Left renal pelvis (tissue), 4 donors: ENCODE measurements around the gene WDR59. TPM values are rescaled to one million over a fixed set of nuclear protein-coding genes. Genes with fewer than 3 reads are reported as not detected.
A peak's percentile ranks its signal among the peaks of the same experiment; 100 is the strongest.

Source experiments
- DNase-seq, 4 donors: peaks; one replicate each; pipeline ENCODE4 v3.0.0-alpha.2; 2013; ENCODE audit warnings: low read depth in 4 of 4, low spot score in 3 of 4
- polyA plus RNA-seq, 4 donors: library from polyadenylated mRNA; unstranded; fragments of 120-200 nt; gene quantifications; one replicate each; pipeline ENCODE4 v1.2.1, GENCODE V29; 2013; ENCODE audit not compliant: insufficient read length in 4 of 4

The WDR59 gene
- polyA plus RNA-seq, 4 donors: 63.1 to 121 (median 84.6) TPM

DNA sequence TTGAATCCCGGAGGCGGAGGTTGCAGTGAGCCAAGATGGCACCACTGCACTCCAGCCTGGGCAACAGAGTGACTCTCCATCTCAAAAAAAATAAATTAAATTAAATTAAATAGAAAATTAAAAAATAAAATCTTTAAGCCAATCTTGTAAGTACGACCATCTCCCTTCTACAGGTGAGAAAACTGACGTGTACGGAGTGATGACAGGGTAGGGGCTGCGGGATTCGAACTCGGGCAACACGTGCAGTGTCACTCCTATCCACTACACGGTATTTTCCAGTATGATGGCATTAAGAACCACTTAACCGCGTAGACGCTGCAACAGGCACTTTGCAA lies 762 bp downstream of the WDR59 start:
- no peak for DNase-seq

DNA sequence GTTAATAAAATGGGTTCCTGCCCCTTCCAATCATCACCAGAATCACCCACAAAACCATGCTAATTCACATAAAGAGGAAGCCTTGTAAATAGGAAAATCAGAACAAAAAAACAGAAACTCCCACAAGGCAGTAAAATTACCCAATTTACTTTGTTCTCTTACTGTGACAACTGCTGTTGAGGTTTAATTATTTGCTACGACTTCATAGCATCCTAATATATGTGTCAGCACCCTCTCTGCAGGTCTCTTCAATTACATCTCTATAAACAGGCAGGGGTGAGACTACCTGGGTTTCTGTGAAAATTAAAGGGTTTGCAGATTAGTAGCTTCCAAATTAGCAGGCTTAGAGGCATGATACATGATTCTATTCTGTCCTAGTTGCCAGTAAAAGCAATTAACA lies 2.7 kb downstream of the WDR59 start:
- DNase-seq: no peak

DNA sequence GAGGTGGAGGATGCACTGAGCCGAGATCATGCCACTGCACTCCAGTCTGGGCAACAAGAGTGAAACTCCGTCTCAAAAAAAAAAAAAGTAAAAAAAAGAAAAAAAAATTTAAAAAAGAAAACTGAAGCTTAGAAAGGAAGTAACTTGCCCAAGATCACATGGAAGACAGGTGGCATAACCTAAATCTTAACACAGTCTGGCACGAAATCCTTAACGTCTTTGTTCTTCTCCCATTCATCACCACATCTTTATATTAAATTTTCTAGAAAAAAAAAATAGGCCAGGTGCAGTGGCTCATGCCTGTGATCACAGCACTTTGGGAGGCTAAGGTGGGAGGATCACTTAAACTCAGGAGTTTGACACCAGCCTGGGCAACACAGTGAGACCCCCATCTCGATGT lies 9.3 kb downstream of the WDR59 start:
- no peak for DNase-seq

DNA sequence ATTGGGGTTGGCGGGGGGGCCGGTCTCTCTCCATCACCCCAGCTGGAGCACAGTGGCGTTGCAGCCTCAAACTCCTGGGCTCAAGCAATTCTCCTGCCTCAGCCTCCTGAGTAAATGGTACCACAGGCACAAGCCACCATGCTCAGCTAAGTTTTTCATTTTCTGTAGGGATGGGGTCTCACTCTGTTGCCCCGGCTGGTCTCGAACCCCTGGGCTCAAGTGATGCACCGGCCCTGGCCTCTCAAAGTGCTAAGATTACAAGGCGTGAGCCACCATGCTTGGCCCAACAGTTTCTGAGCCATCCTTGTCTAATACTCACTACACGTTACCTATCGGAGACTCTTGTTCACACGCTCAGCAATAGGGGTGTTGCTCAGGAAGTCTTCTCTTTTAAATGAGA lies 11.6 kb downstream of the WDR59 start:
- no peak for DNase-seq

DNA sequence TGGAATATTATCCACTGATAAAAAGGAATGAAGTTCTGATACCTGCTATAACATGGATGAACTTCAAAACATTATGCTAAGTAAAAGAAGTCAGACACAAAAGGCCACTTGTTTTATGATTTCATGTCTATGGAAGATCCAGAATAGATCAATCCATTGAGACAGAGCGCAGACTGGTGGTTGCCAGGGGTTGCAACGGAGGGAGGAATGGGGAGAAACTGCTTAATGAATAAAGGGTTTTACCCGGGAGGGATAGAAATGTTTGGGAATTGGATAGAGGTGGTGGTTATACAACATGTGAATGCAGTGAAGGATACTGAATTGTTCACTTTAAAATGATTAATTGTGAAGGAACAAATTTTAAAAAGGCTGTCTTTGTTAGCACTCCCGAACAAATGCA lies 30.2 kb downstream of the WDR59 start:
- no peak for DNase-seq

DNA sequence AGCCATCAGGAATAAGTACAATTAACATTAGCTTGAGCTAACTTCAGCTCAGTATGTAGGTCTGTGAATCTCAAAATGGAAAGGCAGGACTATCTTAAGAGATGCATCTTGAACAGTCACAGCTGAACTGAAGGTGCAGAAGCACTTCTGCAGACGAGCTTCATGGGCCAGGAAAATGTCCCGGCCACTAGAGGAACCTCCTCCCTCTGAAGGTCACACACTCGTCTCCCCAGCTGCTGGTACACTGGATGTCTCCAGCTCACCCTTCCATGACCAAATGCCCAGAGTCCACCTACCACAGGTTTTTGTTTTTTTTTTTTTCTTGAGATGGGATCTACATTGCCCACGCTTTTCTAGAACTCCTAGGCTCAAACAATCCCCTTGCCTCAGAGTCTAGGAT lies 33.2 kb downstream of the WDR59 start:
- peak in 3 of 4 donors; percentile 4 to 6 (median 5) for DNase-seq

DNA sequence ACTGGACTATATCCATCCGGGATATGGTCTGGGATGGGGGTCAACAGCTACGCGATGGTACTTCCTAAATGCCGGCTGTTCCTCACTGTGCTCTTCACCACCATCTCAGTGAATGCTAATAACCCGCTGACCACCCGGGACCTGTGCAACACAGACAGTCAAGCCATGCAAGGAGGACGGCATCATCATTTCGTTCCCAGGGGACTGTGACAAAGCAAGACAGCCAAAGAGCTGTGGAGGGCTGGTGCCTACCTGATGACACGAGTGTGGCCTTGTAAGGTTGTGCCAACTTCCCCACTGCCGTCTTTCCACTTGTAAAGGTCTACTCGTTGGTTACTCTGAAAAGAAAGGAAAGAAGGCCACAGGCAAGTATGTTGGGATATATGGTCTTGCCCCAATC lies 33.7 kb downstream of the WDR59 start:
- DNase-seq: no peak

DNA sequence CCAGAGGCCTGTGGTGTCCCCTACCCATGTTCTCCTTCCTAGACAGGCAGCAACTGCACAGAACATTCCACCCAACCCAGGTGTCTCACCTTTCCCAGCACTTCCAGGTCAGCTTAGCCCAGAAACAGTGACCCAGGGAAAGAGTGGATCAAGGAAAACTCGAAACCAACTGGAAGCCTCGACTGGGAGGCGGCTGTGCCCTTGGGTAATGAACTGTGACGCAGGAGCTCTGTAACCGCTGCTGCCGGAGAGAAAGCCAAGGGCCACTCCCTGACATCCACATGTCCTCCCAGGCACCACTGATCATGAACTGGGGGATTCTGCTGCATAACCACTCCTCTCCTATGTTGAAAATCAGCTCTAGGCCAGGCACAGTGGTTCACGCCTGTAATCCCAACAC lies 34.4 kb downstream of the WDR59 start:
- DNase-seq: peak in 3 of 4 donors; percentile 5 to 18 (median 14)

DNA sequence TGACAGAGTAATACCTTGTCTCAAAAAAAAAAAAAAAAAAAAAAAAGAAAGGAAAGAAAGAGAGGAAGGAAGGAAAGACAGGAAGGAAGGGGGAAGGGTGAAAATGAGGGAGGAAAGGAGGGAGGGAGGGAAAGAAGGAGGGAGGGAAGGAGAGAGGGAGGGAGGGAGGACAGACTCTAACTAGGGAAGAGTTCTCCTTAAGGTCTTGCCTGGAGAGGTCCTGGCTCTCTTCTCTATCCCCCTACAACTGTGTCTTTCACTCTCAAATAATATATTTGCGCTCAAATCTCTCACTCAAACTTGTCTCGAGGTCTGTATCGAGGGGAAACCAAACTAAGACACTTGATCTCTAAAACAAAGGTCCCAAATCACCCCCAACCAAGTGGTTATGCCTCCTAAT lies 35.6 kb downstream of the WDR59 start:
- DNase-seq: no peak

DNA sequence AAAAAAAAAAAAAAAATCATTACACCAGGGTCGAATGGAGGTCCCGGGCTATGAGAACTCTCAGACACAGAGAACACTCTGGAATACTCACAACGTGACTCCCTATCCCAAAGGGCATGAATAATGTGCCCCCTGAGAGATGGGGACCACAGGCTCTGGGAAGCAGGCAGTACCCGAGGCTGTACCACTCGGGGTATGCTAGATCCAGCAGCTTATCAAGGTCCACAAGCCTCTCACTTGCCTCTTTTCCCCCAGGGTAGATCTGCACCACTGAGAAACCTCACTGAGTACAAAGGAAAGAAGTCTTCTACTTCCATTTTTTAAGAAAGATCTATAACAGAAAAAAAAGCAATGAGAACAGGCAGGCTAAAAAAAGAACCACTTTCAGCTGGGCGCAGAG lies 40.5 kb downstream of the WDR59 start:
- no peak for DNase-seq

DNA sequence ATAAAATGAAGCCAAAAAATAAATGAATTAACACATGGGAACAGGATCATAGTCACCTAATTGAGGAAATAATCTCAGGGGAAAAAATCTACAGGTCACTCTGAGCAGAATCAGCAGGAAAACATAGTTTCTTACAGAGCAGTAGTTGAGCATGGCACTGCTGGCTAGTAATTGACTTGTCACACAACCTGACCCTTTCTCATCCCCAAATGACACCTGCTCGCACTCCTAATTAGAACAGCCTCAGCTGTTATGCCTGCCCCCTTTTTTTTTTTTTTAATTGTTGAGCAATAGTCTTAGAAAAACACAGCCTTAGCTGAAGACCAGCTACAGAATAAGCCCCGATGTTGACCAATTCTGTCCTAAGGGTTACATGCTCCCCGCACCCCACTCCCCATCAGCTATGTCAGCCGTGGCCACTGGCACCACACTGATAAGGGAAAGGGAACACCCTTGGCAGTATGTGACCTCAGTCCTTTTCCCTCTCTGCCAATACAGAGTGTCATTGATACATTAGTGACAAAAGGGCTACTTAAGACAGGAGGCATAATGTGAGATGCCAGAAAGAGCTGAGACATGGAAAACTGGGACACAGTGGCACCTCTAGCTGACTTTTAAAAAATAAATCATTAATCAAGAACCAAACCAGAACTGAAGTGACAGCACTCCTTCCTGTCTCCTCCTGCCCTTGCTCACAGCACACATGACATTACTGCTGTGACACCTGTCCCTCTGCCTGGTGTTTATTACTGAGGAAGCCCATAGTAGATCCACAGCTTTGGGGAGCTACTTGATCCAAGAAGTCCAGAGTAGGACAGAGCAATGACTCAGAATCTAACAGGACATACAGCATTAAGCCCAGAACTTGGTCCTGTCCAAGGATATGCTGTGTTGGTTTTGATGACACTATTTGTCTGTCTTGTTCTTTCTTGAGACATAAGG lies 41.7 kb downstream of the WDR59 start:
- no peak for DNase-seq

DNA sequence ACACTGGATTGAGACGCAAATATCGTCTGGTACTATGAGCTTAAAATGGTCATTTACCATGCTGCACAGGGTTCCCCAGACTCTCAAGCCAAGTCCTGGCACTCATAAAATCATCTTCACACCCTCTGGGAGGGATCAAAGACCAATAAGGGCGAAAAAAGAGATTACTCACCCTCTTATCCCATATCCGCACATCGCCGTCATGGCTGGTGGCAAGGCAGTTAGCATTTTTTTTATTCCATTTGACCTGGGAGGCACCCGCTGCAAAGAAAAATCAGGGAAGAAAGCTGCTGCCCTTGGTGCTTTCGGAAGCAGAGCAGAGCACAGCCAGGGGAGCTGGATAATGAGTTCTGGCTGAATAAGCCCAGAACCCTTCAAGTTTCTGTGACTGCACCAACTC lies 42.4 kb downstream of the WDR59 start:
- no peak for DNase-seq

DNA sequence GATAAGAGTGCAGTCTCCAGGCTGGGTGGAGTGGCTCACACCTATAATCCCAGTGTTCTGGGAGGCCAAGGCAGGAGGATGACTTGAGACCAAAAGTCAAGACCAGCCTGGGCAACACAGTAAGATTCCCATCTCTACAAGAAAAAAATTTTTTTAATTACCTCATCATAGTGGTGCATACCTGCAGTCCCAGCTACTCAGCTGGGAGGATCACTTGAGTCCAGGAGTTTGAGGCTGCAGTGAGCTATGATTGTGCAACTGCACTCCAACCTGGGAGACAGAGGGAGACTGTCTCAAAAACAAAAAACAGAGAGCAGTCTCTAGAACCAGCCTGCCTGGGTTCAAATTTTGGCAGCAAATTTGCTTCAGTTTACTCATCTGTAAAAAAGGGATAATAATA lies 45.2 kb downstream of the WDR59 start:
- DNase-seq: no peak

DNA sequence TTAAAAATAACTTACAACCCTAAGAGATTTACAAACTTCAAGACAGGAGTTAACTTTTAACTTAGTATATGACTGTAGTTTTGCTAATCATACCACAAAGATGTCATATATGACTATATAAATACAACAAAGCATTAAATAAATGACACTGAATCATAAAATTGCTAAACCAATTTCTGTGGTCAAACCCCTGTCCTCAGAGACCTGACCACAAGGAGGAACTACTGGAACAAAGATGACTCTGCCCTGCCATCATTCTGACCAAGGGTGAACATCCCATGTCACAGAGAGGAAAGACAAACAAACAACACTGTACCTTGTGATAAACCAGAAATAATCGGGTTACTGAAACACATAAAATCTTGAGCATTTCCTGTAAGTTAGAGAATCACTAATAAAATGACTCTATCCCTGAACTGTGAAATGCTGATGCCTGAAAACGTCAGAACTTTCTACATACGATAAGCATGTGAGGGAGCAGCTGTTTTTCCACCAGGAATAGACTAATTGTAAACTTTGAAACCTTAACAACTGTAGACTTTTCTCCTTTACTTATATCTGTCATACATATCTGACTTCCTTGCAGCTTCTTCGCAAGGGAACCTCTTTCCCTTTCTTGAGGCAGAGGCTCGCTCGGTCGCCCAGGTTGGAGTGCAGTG lies 47.9 kb downstream of the WDR59 start:
- no peak for DNase-seq

DNA sequence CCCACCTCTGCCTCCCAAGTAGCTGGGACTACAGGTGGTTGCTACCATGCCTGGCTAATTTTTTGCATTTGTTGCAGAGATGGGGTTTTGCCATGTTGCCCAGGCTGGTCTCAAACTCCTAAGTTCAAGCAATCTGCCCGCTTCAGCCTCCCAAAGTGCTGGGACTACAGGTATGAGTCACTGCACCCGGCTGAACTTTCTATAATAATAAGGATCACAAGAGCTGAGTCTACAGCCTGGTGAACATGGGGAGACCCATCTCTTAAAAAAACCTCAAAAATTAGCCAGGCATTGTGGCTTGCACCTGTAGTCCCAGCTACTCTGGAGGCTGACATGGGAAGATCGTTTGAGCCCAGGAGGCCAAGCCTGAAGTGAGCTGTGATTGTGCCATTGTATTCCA lies 53.5 kb downstream of the WDR59 start:
- DNase-seq: no peak

DNA sequence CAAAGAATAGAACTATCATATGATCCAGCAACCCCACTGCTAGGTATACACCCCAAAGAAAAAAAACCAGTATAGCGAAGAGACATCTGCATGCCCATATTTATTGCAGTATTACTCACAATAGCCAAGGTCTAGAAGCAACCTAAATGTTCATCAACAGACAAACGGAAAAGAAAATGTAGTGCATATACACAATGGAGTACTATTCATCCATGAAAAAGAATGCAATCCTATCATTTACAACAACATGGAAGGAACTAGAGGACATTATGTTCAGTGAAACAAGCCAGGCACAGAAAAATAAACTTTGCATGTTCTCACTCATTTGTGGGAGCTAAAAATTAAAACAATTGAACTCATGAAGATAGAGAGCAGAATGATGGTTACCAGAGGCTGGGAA lies 55.3 kb downstream of the WDR59 start:
- DNase-seq: no peak

DNA sequence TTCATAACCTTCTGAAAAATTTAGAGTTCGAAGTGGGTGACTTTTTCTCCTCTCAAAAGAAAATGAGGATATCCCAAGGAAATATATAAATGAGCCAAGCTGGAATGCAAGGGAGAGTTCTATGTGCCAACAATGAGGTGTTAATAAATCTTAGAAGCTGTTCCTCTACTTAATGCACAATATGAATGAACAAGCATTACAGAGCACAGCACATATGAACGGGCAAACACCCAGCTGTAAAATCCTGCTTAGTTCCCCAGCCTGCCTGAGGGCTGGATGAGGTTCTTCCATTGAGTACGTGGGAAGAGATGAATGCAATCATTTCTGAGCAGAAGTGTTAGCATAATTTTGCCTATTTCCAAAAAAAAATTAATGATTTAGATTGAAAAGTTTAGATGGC lies 58.1 kb downstream of the WDR59 start:
- no peak for DNase-seq

DNA sequence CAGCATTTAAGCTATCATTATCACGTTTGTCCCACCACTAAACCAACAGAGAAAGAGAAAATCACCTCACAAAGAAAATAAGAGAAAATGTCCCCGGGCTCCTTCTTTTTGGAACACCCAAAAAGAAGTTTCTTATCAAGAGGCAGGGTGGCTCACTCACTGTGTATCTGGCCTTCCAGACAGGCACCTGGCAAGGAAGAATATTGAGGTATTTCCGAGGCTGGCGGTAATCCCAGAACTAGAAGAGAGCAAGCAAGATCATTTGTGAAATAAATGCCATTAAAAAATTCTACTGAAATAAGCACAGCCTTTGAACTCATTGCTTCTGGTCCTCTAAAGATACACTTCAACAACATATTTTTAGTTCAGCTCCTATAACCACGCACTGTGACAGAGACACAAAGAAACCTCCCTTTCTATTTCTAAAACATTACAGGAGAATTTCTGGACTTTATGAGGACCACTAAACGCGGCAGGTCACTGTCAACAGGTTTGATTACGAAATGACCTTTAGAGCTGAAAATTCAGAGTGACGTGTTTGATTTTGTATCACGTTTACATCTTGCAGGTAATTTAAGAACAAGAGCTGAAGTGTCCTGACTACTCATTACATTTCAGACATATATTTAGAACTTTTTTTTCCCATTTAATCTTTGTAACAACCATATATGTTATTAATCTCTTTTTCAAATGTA lies 61.0 kb downstream of the WDR59 start:
- DNase-seq: no peak

DNA sequence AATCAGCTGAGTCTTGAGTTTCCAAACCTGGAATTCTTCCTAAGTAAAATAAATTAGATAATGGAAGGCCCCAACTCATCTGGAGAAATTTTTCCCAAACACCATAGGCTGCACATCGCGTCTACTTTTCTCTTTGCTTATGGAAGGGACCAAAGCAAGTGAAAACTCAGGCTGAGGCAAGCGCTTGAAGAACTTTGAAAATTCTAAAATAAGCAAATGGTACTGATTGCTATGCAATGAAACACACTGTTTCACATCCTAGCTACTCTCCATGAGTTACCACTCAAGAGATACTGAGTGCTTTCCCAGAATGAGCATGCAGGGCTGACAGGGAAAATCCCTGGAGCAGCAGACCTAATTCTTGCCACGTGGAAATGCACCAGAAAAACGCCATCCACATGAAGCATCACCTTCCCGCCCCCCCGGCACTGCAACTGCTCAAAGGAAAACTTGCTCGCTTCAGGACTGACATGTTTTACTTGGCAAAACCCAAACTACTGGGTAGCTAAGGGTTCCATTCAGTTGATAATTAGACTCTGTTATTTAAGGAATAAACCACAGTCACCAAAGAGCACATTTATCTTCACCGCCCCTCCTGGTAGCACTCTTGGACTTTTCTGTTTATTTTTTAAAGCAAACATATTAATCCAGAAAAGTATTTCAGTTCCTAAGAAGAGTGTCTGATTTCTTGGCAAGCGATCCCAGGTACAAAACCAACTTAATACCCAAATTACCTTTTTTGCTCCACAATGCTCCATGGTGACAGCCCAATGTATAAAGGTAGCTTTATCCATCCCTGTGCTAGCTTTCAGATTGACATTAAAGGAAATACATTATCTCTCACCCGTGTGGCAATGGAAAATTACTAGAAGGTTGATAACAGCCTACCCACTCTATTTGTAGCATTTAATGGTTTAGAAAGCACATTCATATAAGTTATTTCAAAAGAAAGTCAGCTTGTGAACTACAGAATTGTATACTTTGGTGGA lies 62.5 kb downstream of the WDR59 start:
- no peak for DNase-seq

DNA sequence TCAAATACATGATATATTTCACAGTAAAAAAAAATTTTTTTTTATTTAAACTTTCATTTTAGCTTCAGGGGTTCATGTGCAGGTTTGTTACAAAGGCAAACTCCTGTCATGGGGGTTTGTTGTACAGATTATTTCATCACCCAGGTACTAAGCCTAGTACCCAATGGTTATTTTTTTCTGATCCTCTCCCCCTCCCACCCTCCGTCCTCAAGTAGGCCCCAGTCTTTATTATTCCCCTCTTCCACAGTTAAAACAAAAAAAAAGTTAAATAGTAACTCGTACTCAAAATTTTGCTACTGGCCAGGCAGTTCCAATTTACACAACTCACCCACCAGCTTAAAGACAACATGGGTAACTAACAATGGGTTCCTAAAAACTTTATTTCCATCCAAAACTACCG lies 63.9 kb downstream of the WDR59 start:
- no peak for DNase-seq

DNA sequence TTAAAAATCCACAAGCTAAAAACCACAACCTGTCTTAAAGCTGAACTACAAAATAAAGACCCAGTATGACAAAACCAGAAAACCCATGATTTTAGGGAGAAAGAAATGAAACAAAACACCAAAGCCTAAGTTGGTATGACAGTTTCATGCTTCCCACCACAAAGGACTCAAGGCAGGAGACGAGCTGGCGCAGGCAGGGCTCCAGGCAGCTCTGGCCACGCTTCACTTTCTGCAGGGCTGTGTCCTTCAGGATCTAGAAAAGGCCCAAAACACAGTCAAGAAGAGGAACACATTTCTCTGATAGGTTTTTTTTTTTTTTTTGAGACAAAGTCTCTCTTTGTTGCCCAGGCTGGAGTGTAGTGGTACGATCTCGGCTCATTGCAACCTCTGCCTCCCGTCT lies 75.3 kb downstream of the WDR59 start:
- DNase-seq: no peak
